DMS53 treated with DMSO at 0.1 percent for 48 hours (cell line): ENCODE measurements around the gene P2RX1.

Source experiments
- DNase-seq: peaks from one replicate; lab custom pipeline; 2025; ENCODE audit not compliant: unreplicated experiment; lab: John Stamatoyannopoulos, UW

Gene P2RX1

GRCh38 chr17:3889325-3890012 is 26.8 kb downstream of the P2RX1 start:
- no peak for DNase-seq

GRCh38 chr17:3888343-3889171 is 27.7 kb downstream of the P2RX1 start:
- peak; percentile 74 for DNase-seq

GRCh38 chr17:3887804-3888203 is 28.5 kb downstream of the P2RX1 start:
- DNase-seq: peak; percentile 34

- no peak for DNase-seq
Measured at GRCh38 chr17:3887394-3887793, 28.9 kb downstream of the P2RX1 start.

- DNase-seq: no peak
Measured at GRCh38 chr17:3886776-3887175, 29.5 kb downstream of the P2RX1 start.

- no peak for DNase-seq
Measured at GRCh38 chr17:3885970-3886369, 30.3 kb downstream of the P2RX1 start.

GRCh38 chr17:3885271-3885670 is 31.0 kb downstream of the P2RX1 start:
- DNase-seq: no peak

GRCh38 chr17:3884188-3884587 is 32.1 kb downstream of the P2RX1 start:
- DNase-seq: no peak

- no peak for DNase-seq
Measured at GRCh38 chr17:3882276-3882675, 34.0 kb downstream of the P2RX1 start.

DNA sequence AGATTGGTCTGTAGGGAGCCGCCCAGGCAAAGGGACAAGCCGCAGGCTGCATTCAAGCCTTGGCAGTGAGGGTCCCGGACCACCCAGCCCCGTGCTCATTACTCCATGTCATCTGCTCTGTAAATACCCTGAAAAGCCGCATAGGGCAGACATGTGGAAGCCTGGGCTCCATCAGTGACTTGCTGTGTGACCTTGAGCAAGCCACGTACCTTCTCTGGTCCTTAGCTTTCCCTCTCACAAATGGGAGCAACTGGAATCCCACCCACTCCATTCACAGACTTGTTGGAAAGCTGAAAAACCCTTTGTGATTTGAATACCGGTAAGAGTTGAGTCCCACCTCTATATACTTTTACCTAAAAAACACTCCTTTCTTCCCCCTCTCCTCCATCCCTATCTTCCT is 35.3 kb downstream of the P2RX1 start:
- DNase-seq: no peak

GRCh38 chr17:3879591-3880417 is 36.5 kb downstream of the P2RX1 start:
- no peak for DNase-seq

DNA sequence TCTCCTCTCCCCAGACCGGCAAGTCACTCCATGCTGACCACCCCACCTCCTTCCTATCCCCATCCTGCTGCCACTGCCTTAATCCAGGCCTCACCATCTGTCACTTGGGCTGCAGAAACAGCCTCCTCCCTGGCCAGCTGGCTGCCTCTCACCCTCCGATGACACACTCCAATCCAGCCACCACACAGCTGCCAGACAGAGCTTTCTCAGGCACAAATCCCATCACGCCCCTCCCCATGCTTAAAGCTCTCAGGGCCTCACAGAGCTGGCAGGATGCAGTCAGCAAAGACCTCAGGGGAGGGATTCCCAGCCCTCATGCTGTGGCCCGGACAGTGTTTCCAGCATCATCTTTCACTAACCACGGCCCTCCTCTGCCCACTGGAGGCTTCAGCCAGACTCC is 37.1 kb downstream of the P2RX1 start:
- DNase-seq: peak; percentile 27

GRCh38 chr17:3877220-3877619 is 39.0 kb downstream of the P2RX1 start:
- DNase-seq: no peak

DNA sequence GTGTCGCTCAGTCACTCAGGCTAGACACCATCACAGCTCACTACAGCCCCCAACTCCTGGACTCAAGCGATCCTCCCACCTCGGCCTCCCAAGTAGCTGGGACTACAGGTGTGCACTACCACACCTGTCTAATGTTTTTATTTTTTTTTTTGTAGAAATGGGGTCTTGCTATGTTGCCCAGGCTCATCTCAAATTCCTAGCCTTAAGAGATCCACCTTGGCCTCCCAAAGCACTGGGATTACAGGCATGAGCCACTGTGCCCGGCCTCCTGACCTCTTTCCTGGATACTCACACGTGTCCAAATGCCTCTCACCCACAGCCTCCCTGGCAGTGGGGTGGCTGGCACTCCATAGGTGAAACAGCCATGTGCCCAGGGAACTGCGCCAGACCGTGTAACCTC is 40.9 kb downstream of the P2RX1 start:
- no peak for DNase-seq

DNA sequence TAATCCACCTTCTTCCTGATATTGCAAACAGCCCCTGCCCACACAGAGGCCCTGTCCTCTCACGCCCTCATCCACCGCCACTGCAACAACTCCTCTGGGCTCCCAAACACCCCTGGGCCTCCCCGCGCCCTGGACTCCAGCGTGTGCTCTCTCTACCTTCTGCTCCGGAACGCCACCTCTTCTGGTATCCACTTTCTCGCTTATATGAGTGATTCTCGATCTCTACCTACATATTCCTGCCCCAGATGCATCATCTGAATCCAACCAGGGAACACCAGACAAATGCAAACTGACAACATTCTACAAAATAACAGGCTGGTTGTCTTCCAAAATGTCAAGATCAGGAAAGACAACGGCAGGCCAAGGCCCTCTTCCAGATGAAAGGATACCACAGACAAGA is 42.4 kb downstream of the P2RX1 start:
- no peak for DNase-seq

DNA sequence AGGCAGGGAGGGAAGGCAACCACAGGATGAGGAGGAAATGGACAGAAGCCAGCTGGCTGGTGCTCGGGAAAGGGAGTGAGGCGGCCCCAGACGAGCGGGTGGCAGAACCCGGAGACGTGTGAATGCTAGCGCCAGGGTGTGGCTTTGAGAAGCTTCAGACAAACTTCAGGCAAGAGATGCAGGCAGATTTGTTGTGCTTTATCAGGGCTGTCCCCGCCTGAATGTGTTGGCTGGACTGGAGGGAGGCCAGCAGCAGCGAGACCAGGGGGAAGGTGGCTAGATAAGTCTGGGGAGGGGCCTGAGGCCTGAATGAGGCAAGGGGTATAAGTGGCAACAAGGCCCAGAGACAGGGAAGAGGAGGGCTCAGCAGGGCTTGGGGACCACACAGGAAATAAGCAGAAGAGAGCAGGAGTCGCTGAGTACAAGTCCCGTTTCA is 45.4 kb downstream of the P2RX1 start:
- no peak for DNase-seq

- no peak for DNase-seq
Measured at GRCh38 chr17:3867606-3868005, 48.7 kb downstream of the P2RX1 start.

DNA sequence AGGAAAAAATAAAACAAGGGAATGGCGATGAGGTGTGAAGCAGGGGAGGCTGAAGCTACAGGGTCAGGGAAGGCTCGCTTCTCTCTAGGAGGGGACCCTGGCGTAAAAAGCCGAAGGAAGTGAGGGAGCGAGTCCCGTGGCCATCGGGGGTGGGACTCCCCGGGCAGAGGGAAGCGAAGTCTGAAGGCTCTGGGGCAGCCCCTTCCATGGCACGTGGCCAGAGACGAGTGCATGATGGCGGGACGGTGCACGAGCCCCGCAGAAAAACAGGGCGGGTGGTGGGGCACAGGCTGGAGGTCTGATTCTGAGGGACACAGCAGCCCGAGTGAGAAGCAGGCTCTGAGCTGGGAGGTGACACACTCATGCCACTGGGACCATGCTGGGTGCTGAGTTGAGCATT is 49.2 kb downstream of the P2RX1 start:
- DNase-seq: no peak

- DNase-seq: no peak
Measured at GRCh38 chr17:3866276-3866675, 50.0 kb downstream of the P2RX1 start.

GRCh38 chr17:3865176-3865575 is 51.1 kb downstream of the P2RX1 start:
- DNase-seq: no peak

DNA sequence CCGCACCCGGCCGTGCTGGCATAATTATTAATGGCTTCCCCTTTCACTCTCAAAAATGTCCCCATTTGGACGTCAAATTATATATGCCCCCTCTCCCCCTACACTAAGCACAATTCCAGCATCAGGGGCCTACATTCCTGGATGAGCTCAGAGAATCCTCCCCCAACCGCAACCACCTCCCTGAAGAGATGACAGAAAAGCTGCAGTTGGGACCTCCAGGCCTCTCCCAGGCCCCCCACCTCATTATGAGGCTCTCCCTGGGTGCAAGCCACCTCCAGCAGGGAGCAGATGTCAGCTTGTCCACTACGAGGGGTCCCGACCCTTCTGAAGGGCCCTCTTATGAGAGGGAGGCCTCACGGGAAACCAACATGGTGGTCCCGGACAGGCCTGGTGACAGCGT is 51.7 kb downstream of the P2RX1 start:
- no peak for DNase-seq
